Ovary (tissue), 3 donors: ENCODE results near the gene ARHGAP28.

Experiments
- CTCF ChIP-seq, 3 donors: fragments of 450-650 bp in 2 of 3; fragments of 200-600 bp in 1 of 3; IDR thresholded peaks; one replicate each; pipeline versions ENCODE4 v1.5.1 to v1.8.0; 2016 to 2022; ENCODE audit warnings: antibody characterized with exemption in 3 of 3, mild to moderate bottlenecking in 1 of 3
- EP300 ChIP-seq: sonication (generic); formaldehyde crosslinking; IDR thresholded peaks from one replicate; pipeline ENCODE4 v1.6.1; 2017; ENCODE audit warnings: antibody characterized with exemption
- POLR2A ChIP-seq: fragments of 450-650 bp; IDR thresholded peaks from one replicate; pipeline ENCODE4 v1.6.1; 2017; ENCODE audit warnings: antibody characterized with exemption, mild to moderate bottlenecking, moderate library complexity
- donor health status: DM: no; HTN: no; CAD: no.

- TF ChIP-seq CTCF (IDR thresholded peaks at IDR 0.05) (no peak), EP300 (no peak), POLR2A (no peak)
Measured at GRCh38 chr18:6881034-6881820, 151.7 kb downstream of the ARHGAP28 start.
